ENCODE data around the gene PPFIBP1.
A peak's percentile ranks its signal among the peaks of the same experiment; 100 is the strongest.
"Not testable (repeated sequence)": the region's sequence is repeated elsewhere in the genome, so short reads cannot be mapped to it uniquely, and the experiment has no call there.

PPFIBP1 gene

GRCh38 chr12:27709932-27710591 lies 186.1 kb downstream of the PPFIBP1 start:
- DNase-seq (ENCODE audit: low read depth in 2 of 2) = no peak

DNA sequence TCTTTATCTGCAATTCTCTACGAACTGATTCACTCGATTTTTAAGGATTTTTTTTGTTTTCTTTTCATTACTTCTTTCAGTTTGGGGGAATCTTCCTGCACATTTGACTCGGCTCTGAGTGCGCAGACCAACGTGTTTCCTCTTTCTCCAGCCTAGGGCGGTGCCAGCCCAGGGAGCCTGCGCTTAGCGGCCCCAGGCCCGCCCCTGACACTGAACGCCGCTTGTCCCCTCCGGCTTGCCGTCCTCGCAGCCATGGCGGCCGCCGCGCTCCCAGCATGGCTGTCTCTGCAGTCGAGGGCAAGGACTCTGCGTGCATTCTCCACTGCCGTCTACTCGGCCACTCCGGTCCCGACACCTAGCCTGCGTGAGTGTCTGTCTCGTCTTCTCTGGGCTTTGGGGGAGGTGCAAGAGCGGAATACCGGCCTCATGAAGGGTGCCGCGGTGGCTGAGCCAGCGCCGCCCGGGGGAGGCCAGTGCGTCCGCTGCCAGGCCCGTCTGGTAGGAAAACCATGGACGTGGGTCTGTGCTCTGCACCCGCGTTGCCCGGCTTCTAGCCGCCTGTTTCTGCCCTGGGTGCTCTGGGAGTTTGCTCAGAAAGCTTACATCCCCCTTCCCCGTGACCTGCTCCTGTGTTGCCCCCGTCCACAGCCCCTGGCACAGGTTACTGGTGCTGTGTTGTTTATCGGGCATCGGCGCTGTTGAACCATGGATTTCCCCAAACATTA lies 186.7 kb downstream of the PPFIBP1 start, which contains the start of gene MRPS35:
Gene MRPS35 (plus strand): TSS at position 241 of the 725 bp plus-strand sequence. CDS start 12 bp downstream, at position 253.
- DNase-seq (ENCODE audit: low read depth in 2 of 2) = peak; percentile 77 to 82

DNA sequence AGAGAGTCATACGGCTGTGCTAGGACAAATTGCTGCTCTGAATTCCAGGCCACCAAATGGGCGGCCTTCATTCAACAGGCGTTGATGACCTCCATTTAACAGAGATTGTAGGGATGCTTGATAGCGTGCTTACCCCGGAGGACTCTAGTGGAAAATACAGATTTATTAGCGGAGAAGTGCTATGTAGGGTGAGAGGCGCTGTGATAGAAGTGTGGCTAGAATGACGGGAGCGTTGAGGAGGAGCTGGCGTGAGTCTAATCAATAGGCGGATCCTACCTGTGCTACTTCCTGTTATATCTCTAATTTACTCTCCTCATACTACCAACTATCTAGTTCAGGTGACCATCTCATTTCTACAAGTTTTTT lies 187.3 kb downstream of the PPFIBP1 start:
- no peak for DNase-seq (ENCODE audit: low read depth in 2 of 2)

GRCh38 chr12:27711967-27712366 lies 188.0 kb downstream of the PPFIBP1 start:
- DNase-seq (ENCODE audit: low read depth in 2 of 2) = no peak

DNA sequence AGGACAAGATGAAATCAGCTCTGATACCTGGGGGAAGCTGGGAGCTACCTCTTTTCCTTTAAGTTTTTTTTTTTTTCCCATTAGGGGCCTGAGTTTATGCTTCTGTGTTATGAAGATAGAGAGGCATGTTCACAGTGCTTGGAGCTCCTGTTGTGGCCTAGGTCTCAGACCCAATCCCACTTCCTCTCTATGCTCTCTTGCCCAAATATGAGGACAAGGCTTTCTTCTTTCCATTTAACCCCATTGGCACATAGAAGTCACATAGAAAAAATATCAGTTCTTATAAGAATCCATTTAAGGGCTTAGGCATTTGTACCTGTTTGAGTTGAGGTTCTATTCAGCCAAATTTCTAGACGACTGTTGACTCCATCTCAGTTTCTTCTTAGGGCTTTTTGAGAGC lies 199.2 kb downstream of the PPFIBP1 start:
- no peak for DNase-seq (ENCODE audit: low read depth in 2 of 2)

- DNase-seq (ENCODE audit: low read depth in 2 of 2) = no peak
Observed at GRCh38 chr12:27730097-27730588, 206.1 kb downstream of the PPFIBP1 start.

GRCh38 chr12:27732281-27732680 lies 208.3 kb downstream of the PPFIBP1 start:
- DNase-seq (ENCODE audit: low read depth in 2 of 2) = no peak

GRCh38 chr12:27733052-27733656 lies 209.1 kb downstream of the PPFIBP1 start:
- no peak for DNase-seq (ENCODE audit: low read depth in 2 of 2)

- DNase-seq (ENCODE audit: low read depth in 2 of 2) = no peak
Observed at GRCh38 chr12:27733791-27734190, 209.8 kb downstream of the PPFIBP1 start.

DNA sequence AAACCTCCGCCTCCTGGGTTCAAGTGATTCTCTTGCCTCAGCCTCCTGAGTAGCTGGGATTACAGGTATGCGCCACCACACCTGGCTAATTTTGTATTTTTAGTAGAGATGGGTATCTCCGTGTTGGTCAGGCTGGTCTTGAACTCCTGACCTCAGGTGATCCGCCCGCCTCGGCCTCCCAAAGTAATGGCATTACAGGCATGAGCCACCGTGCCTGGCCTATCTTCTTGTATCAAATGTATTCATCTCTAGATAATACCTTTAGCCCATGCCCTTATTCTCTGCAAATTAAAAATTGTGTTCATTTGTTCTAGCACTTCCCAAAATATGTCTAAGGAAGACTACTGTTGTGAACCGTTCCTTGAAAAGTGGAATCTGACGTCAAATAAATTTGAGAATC lies 210.3 kb downstream of the PPFIBP1 start:
- not testable (repeated sequence) for DNase-seq (ENCODE audit: low read depth in 2 of 2)

- no peak for DNase-seq (ENCODE audit: low read depth in 2 of 2)
Observed at GRCh38 chr12:27743601-27744000, 219.6 kb downstream of the PPFIBP1 start.
